Muscle layer of colon (tissue), 2 donors: ENCODE data around the gene PARP8.
"Not testable (repeated sequence)": the region's sequence is repeated elsewhere in the genome, so short reads cannot be mapped to it uniquely, and the experiment has no call there.

ENCODE experiments used
- H3K27ac ChIP-seq: one replicate; pipeline ENCODE4 v1.7.0; 2013; ENCODE audit warnings: low read depth, mild to moderate bottlenecking, low read length, moderate library complexity
- H3K27me3 ChIP-seq, 2 donors: one replicate each; pipeline ENCODE4 v1.7.0; 2013; ENCODE audit warnings: low read length in 2 of 2, mild to moderate bottlenecking in 2 of 2; ENCODE audit not compliant: insufficient read depth in 2 of 2, control insufficient read depth in 1 of 2
- H3K36me3 ChIP-seq: one replicate; pipeline ENCODE4 v1.7.0; 2013; ENCODE audit warnings: mild to moderate bottlenecking, low read length; ENCODE audit not compliant: insufficient read depth
- H3K4me1 ChIP-seq: one replicate; pipeline ENCODE4 v1.7.0; 2013; ENCODE audit warnings: mild to moderate bottlenecking, low read length; ENCODE audit not compliant: insufficient read depth
- H3K4me3 ChIP-seq, 2 donors: one replicate each; pipeline ENCODE4 v1.7.0; 2013; ENCODE audit warnings: low read length in 2 of 2, low read depth in 1 of 2, mild to moderate bottlenecking in 1 of 2, moderate library complexity in 1 of 2
- H3K9ac ChIP-seq: one replicate; pipeline ENCODE4 v1.7.0; 2013; ENCODE audit warnings: low read length
- H3K9me3 ChIP-seq: one replicate; pipeline ENCODE4 v1.7.0; 2013; ENCODE audit warnings: mild to moderate bottlenecking, low read length
- donor health status: abdominal sarcoma.
- donor health status: Adenocarcinoma of cecum.

PARP8 gene

DNA sequence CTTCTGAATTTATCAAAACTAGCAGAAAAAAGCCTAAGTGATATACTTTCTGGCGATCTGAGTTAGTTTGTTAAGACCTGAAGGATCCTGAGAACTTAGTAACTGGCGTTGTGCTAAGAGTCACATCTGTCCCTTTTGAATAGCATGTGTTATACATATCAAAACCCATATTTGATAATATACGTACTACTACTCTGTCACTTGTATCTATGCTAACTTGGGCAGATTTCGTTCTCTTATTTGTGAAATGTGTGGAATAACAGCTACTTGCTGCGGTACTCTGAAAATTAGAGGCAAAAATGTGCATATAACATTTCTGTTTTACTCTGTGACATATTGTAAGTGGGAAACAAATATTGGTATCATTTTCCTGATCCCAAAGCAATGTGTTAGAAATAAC lies 126.4 kb downstream of the PARP8 start:
- H3K36me3 ChIP-seq: peaks cover 12% of the 10 kb centered on the region
- no peaks in the 10 kb centered on the region for H3K4me1 ChIP-seq
- no peak overlapping the region for H3K27ac ChIP-seq
- H3K9me3 ChIP-seq: no peaks in the 10 kb centered on the region
- H3K27me3 ChIP-seq: no peaks in the 10 kb centered on the region
- H3K9ac ChIP-seq: no peak overlapping the region
- no peak overlapping the region for H3K4me3 ChIP-seq

DNA sequence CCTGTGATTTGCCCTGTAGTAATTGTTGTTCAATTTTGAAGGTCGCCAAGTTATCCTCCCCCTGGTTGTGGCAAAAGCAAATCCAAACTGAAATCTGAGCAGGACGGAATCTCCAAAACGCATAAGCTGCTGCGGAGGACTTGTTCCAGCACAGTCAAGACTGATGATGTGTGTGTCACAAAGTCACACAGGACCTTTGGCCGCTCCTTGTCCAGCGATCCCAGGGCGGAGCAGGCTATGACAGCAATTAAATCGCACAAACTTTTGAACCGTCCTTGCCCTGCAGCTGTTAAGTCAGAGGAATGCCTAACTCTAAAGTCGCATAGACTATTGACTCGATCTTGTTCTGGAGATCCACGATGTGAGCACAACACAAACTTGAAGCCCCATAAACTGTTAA lies 128.4 kb downstream of the PARP8 start:
- no peaks in the 10 kb centered on the region for H3K27me3 ChIP-seq
- H3K4me3 ChIP-seq: no peak overlapping the region
- H3K9ac ChIP-seq: no peak overlapping the region
- H3K9me3 ChIP-seq: no peaks in the 10 kb centered on the region
- H3K36me3 ChIP-seq: peaks cover 8% of the 10 kb centered on the region
- no peak overlapping the region for H3K27ac ChIP-seq
- no peaks in the 10 kb centered on the region for H3K4me1 ChIP-seq

DNA sequence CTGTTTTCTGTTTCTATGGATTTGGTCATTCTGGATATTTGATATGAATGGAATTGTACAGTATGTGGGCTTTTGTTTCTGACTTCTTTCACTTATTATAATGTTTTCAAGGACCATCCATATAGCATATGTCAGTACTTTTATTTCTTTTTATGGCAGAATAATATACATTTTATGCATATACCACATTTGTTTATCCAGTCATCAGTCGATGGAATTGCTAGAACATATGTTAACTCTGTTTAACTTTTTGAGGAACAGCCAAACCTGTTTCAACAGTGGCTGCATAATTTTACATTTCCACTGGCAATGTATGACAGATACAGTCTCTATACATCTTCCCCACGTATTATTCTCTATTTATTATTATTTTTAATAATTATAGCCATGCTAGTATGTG lies 131.6 kb downstream of the PARP8 start:
- Histone ChIP-seq H3K27me3 (no peaks in the 10 kb centered on the region), H3K9ac (no peak overlapping the region), H3K4me3 (no peak overlapping the region), H3K9me3 (no peaks in the 10 kb centered on the region), H3K27ac (no peak overlapping the region), H3K36me3 (peaks cover 8% of the 10 kb centered on the region), H3K4me1 (no peaks in the 10 kb centered on the region)

DNA sequence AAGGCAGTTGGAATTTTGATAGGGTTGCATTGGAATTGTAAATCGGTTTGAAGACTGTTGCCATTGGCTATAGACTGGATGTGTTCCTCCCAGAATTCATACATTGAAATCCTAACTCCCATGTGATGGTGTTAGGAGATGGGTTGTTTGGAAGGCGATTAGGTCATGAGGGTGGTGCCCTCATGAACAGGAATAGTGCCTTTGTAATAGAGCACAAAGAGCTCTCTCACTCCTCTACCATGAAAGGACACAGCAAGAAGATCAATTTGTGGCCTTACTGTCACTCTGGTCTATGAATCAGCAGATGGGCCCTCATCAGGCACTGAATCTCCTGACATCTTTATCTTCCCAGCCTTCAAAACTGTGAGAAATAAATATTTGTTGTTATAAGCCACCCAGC lies 133.2 kb downstream of the PARP8 start:
- Histone ChIP-seq H3K9ac (no peak overlapping the region), H3K36me3 (peaks cover 7% of the 10 kb centered on the region), H3K27me3 (no peaks in the 10 kb centered on the region), H3K4me1 (no peaks in the 10 kb centered on the region), H3K4me3 (no peak overlapping the region), H3K27ac (no peak overlapping the region), H3K9me3 (no peaks in the 10 kb centered on the region)

DNA sequence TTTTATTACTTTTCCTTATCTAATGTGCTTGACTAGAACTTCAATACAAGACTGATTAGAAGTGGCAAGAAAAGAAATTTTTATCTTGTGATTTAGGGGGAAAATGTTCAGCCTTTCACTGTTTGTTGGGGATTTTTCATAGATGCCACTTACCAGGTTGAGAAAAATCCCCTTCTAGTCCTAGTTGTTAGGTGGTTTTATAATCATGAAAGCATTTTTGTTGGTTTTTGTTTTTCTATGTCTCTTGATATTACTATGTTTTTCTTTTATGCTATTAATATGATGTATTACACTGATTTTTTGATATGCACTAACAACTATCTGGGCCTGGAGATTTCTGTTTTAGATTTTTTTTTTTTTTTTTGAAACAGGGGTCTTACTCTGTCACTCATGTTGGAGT lies 134.0 kb downstream of the PARP8 start:
- H3K9me3 ChIP-seq: no peaks in the 10 kb centered on the region
- H3K4me1 ChIP-seq: no peaks in the 10 kb centered on the region
- H3K9ac ChIP-seq: no peak overlapping the region
- H3K4me3 ChIP-seq: no peak overlapping the region
- no peaks in the 10 kb centered on the region for H3K36me3 ChIP-seq
- H3K27me3 ChIP-seq: no peaks in the 10 kb centered on the region
- no peak overlapping the region for H3K27ac ChIP-seq

DNA sequence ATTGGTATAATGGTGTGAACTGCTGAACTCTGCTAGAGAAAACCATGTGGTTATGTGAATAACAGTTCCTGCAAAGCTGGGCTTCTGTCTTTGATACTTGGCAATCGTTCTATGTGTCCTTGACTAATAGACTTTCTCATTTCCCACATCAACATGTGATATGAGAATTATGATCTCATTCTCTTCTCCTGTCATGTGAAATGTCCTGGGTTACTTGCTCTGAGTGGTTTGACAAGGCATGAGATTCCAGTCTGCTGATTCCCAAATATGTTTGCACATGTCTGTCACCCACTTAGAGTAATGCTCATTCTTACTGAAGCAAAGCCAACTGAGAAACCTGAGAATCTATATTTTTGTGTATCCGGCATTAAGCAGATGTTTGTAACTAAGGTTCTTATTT lies 141.2 kb downstream of the PARP8 start:
- Histone ChIP-seq H3K9me3 (no peaks in the 10 kb centered on the region), H3K9ac (no peak overlapping the region), H3K36me3 (no peaks in the 10 kb centered on the region), H3K4me3 (no peak overlapping the region), H3K27me3 (no peaks in the 10 kb centered on the region), H3K27ac (no peak overlapping the region), H3K4me1 (no peaks in the 10 kb centered on the region)

DNA sequence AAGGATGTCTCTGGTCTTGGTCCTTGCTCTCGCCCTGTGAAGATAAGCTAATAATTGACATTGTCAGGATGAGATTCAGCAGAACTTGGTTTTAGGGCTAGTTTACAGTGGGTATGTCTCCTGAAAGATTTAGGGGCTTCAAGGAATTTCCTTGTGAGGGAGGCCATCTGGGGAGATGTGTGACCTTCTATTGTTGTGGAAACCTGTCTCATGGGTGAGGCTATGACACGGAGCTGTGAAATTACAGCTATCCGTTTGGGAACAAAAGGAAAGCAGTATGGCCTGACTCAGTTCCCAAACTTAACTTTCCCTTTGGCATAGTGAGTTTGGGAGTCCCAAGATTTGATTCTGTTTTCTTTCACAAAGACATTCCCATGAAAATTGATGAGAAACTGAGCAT lies 142.0 kb downstream of the PARP8 start:
- Histone ChIP-seq H3K4me1 (no peaks in the 10 kb centered on the region), H3K4me3 (no peak overlapping the region), H3K9ac (no peak overlapping the region), H3K27ac (no peak overlapping the region), H3K27me3 (no peaks in the 10 kb centered on the region), H3K36me3 (no peaks in the 10 kb centered on the region), H3K9me3 (no peaks in the 10 kb centered on the region)

DNA sequence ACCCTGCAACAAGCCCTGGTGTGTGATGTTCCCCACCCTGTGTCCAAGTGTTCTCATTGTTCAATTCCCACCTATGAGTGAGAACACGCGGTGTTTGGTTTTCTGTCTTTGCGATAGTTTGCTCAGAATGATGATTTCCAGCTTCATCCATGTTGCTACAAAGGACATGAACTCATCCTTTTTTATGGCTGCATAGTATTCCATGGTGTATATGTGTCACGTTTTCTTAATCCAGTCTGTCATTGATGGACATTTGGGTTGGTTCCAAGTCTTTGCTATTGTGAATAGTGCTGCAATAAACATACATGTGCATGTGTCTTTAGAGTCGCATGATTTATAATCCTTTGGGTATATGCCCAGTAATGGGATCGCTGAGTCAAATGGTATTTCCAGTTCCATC lies 145.3 kb downstream of the PARP8 start:
- not testable (repeated sequence) for H3K4me1 ChIP-seq, H3K9me3 ChIP-seq, H3K9ac ChIP-seq, H3K27ac ChIP-seq, H3K27me3 ChIP-seq, H3K4me3 ChIP-seq, H3K36me3 ChIP-seq

DNA sequence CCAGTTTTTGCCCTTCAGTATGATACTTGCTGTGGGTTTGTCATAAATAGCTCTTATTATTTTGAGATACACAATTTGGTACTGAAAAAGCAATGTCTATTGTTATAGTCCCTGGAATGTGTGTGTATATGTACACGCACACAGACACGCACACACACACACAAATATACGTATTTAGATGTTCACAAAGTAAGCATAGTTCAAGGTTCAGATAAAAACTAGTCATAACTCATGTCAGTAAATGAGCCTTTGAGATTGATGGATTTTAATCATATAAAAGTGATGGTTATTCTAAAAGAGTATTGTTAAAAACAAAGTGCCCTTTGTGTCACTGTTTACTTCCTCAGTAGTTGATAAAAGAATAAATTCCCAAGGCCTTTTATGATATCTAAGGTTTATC lies 147.3 kb downstream of the PARP8 start:
- Histone ChIP-seq H3K27ac (no peak overlapping the region), H3K4me3 (no peak overlapping the region), H3K9ac (no peak overlapping the region), H3K36me3 (no peaks in the 10 kb centered on the region), H3K4me1 (no peaks in the 10 kb centered on the region), H3K27me3 (no peaks in the 10 kb centered on the region), H3K9me3 (no peaks in the 10 kb centered on the region)

DNA sequence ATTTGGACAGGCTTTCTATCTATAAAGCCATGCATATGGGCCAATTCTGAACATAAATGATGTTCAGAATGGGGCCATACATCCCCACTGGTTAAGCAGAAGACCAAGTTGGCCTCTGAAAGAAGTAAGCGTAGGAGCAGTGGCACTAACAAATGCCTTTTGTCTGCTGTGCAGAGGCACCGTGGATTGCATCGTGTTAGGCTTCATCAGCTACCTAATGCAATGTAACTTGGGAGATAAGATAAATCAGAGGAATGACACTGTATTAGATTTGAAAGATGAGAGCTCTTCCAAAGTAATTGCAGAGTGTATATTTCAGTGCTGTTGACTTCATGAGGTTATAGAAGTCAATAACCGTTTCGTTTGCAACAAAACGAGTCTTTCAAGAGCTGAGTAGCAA lies 148.1 kb downstream of the PARP8 start:
- Histone ChIP-seq H3K9me3 (no peaks in the 10 kb centered on the region), H3K27ac (no peak overlapping the region), H3K36me3 (no peaks in the 10 kb centered on the region), H3K9ac (no peak overlapping the region), H3K4me3 (no peak overlapping the region), H3K4me1 (no peaks in the 10 kb centered on the region), H3K27me3 (no peaks in the 10 kb centered on the region)

DNA sequence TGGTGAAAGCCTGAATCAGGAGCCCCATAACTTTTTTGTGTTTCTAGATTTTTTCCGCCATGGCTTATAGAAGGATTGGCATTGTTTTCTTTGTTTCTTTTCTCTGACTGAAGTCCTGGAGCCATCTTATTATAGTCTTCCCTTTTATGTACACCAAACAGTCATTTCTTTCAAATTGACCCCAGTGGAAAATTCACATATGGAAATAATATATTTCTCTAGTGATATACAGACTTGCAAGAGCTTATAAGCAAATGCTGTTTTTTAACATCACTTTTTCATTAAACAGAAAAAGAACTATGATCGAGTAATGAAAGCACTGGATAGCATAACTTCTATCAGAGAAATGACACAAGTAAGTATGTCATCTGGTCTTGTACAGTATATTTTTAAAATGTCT lies 155.6 kb downstream of the PARP8 start:
- Histone ChIP-seq H3K9ac (no peak overlapping the region), H3K4me3 (no peak overlapping the region), H3K27ac (no peak overlapping the region), H3K4me1 (no peaks in the 10 kb centered on the region), H3K9me3 (no peaks in the 10 kb centered on the region), H3K27me3 (no peaks in the 10 kb centered on the region), H3K36me3 (peaks cover 4% of the 10 kb centered on the region)

DNA sequence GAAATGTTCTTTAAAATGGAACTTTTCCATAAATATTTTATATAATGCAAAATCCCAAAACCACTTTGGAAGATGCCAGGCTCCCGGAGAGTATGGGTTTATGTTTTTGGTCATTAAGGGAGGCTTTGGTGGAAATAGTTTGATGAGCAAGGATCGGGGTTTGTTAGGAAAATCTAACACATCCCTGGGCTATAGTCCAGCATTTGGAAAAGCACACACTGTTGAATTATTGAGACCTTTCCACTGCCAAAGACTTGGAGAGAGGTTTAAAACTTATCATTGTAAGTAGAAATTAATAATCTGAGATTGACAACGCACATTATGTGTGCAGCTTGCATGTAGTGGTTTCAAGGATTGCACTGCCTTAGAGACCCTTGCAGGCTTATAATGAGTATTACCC lies 156.3 kb downstream of the PARP8 start:
- H3K27me3 ChIP-seq: no peaks in the 10 kb centered on the region
- H3K4me3 ChIP-seq: no peak overlapping the region
- H3K9me3 ChIP-seq: no peaks in the 10 kb centered on the region
- H3K27ac ChIP-seq: no peak overlapping the region
- H3K36me3 ChIP-seq: peaks cover 4% of the 10 kb centered on the region
- H3K4me1 ChIP-seq: no peaks in the 10 kb centered on the region
- no peak overlapping the region for H3K9ac ChIP-seq
